DMS79 (cell line): Measurements from ENCODE around the gene SNX32.

Experiments
- DNase-seq: peaks from one replicate; lab custom pipeline; 2025; lab: John Stamatoyannopoulos, UW

Gene SNX32

GRCh38 chr11:65797711-65798110 is 36.1 kb upstream of the SNX32 start:
- no peak for DNase-seq

DNA sequence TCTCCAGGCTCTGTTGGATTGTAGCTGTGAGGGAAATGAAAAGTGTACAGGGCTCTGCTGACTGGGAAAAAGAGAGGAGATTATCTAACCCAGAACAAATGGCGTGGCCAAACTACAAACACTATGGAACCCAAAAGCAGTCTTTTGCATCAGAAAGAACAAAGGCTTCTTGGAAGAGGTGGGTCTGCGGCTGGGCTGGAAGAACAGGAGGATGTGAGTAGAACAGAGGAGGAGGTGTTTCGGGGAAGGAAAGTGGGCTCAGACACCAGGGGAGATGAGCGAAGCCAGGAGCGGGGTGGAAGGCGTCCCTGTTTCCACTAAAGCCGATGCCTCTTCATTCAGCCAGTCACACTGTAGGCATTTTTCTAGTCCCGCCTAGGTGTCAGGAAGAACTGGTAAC is 34.9 kb upstream of the SNX32 start:
- no peak for DNase-seq

GRCh38 chr11:65801153-65801987 is 32.4 kb upstream of the SNX32 start:
- no peak for DNase-seq

DNA sequence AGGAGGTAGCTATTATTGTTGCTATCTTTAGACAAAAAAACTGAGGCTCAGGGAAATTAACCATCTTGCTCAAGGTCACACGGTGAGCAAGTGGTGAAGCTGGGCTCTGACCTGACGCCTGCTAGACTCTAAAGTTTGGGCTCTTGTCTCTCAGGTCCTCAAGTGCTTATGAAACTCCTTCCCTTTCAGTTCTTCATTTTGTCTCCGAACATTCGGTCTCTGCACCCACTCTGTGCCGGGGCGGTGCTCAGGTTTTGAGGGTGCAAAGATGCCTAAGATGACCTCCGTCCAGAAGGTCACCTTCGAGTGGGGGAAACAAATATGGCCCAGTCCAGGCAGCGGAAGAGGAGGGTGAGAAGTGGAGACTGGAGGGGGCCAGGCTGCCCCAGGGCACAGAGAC is 30.9 kb upstream of the SNX32 start:
- DNase-seq, result no peak

- DNase-seq, result no peak
Measured at GRCh38 chr11:65803797-65804492, 29.8 kb upstream of the SNX32 start.

GRCh38 chr11:65806979-65807378 is 26.8 kb upstream of the SNX32 start:
- DNase-seq, result no peak

DNA sequence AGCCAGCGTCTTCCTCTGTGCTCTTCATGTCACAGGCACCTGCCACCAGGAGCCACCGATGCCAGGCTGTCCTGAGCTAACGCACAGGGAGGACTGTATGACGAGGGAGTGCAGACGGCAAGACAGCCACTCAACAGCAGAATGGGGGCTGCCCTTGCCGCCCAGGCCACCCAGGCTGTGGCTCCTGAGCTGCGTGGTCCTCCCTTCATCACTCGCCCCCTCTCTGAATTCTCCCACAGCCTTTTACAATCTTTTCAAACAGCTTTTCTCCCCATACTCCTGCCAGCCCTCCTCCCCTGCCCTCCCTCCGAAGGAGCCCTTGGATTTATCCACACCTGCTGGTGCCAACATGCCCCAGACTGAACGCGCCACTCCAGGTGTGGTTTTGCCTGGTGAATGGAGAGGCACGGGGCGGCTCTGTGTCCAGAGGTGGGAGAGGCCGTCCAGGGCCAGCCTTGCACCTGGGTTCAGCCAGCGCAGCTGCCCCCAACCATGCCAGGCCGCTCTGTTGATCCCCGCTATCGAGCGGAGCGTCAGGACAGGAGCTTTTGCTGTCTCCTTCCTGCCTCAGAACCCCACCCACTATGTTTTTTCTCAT is 24.9 kb upstream of the SNX32 start:
- no peak for DNase-seq

GRCh38 chr11:65809496-65809895 is 24.3 kb upstream of the SNX32 start:
- DNase-seq, result no peak

- DNase-seq, result no peak
Measured at GRCh38 chr11:65810046-65810868, 23.5 kb upstream of the SNX32 start.

GRCh38 chr11:65811764-65812475 is 21.8 kb upstream of the SNX32 start:
- DNase-seq, result no peak

DNA sequence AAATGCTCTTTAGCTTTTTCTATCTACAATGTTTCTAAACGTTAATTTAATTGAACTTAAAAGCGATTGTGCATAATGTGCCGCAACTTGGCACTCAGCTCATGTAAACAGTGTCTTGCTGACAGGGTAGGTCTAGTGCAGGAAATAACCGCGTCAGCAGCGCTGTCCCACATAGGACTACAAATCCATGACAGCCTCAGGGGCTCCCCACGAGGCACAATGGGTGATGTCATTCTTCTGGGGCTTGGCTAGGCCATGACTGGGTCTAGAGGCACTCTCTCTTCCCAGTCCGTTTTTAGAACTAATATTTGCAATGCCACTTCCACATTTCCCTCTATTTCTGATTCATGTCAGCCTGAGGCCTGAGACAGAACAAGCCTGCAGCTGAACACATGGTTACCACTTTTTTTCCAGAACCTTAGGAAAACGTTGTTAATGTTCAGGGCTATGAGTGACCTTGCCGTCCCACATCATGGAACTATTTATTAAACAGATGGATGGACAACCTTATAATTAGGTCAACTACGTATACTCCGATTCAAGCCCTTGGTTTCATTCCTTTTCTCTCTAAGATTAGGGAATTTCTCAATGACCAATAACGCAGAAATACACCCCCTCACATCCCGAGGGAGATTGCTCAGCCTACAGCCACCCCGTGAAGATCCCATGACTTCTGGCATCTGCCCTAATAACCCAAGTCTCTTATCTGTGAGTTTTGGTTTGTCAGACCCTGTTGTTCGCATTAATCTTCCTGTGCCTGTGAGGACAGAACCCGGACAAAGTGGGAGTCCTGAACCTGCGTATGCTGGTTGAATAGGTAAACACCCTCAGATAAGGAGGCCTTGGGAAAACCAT is 19.4 kb upstream of the SNX32 start:
- DNase-seq, result no peak

- no peak for DNase-seq
Measured at GRCh38 chr11:65814986-65815565, 18.7 kb upstream of the SNX32 start.

GRCh38 chr11:65816696-65817095 is 17.1 kb upstream of the SNX32 start:
- DNase-seq, result no peak

GRCh38 chr11:65817312-65817834 is 16.4 kb upstream of the SNX32 start:
- no peak for DNase-seq

GRCh38 chr11:65817835-65818680 is 15.7 kb upstream of the SNX32 start:
- peak; percentile 40 for DNase-seq

DNA sequence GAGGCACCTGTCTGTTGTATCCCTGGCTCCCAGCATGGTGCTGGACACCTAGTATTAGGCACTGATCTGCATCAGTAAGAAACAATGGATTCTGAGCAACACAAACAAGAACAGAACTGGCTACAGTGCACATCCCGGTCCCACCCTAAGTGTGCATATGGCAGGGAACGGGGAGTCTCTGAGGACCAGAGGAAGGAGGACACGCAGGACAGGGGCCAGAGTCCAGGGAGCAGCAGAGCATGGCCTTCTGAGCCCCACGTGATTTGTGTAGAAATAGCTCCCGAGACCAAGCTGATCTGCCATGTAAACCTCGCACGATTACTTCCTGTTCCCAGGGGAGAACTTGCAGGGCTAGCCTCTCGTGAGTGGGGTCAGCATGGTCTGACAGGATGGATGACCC is 12.7 kb upstream of the SNX32 start:
- DNase-seq, result no peak

- no peak for DNase-seq
Measured at GRCh38 chr11:65822776-65823528, 10.8 kb upstream of the SNX32 start.

DNA sequence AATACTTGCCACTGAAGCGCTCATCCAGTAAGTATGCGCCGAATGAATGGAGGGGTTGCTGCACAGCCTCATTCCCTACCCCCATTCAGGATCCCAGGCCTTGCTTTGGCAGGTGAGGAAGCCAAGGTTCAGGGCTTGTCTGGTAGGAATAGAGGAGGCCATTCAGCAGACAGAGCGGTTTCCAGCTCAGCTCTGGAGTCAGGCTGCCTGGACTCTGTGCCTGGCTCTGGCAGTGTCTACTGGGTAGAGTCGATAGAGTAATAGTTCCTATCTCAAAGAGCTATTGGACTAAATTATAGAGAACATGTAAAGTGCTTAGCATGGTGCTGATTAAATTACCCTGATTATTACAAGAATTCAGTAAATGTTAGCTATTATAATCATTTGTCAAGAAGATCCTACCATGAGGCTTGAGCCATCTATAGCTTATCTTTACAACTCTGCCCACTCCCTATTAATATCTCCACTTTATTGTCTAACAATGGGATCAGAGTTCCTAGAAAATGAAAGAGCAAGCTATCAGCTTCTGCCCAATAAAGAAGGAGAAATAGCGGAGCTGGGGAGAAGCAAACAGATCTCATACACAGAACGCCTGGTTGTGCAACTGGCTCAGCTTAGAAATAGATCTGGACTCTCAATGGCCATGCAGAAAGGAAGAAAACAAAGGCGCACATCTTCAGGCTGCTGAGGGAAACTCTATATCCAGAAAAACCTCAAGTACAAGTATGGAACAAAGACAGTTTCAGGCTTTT is 6.6 kb upstream of the SNX32 start:
- no peak for DNase-seq
